HEK293 (cell line): Measurements from ENCODE around the gene ARHGAP1.

Source experiments
- BCL6B ChIP-seq: fragments of 450-650 bp; formaldehyde crosslinking; IDR thresholded peaks from 2 replicates; pipeline ENCODE4 v1.5.1; 2017; ENCODE audit warnings: missing biosample characterization, missing genetic modification characterization
- ELK4 ChIP-seq: IDR thresholded peaks from 2 replicates; pipeline ENCODE4 v1.6.1; 2011; ENCODE audit warnings: mild to moderate bottlenecking, low read depth, low read length, borderline replicate concordance
- KLF17 ChIP-seq: fragments of 450-650 bp; formaldehyde crosslinking; IDR thresholded peaks from 2 replicates; pipeline ENCODE4 v1.5.1; 2016; ENCODE audit warnings: missing biosample characterization, missing genetic modification characterization
- MZF1 ChIP-seq: fragments of 450-650 bp; formaldehyde crosslinking; IDR thresholded peaks from 2 replicates; pipeline ENCODE4 v1.5.1; 2017; ENCODE audit warnings: missing biosample characterization, missing genetic modification characterization, borderline replicate concordance
- OSR2 ChIP-seq: fragments of 450-650 bp; formaldehyde crosslinking; IDR thresholded peaks from 2 replicates; pipeline ENCODE4 v1.5.1; 2016; ENCODE audit warnings: missing biosample characterization, missing genetic modification characterization
- PBX3 ChIP-seq: sonication (generic); formaldehyde crosslinking; IDR thresholded peaks from 2 replicates; pipeline ENCODE4 v1.8.1; 2022; ENCODE audit warnings: mild to moderate bottlenecking, moderate library complexity, missing genetic modification reagents
- TRIM28 ChIP-seq: IDR thresholded peaks from 2 replicates; pipeline ENCODE4 v1.6.1; 2011; ENCODE audit warnings: low read length, control low read depth, borderline replicate concordance
- WT1 ChIP-seq: fragments of 450-650 bp; formaldehyde crosslinking; IDR thresholded peaks from 2 replicates; pipeline ENCODE4 v1.5.1; 2016; ENCODE audit warnings: missing biosample characterization, missing genetic modification characterization
- ZBTB17 ChIP-seq: fragments of 450-650 bp; formaldehyde crosslinking; IDR thresholded peaks from 2 replicates; pipeline ENCODE4 v1.5.1; 2016; ENCODE audit warnings: missing biosample characterization, missing genetic modification characterization
- ZBTB6 ChIP-seq: fragments of 450-650 bp; formaldehyde crosslinking; IDR thresholded peaks from 2 replicates; pipeline ENCODE4 v1.5.1; 2017; ENCODE audit warnings: missing biosample characterization, missing genetic modification characterization
- ZEB2 ChIP-seq: fragments of 450-650 bp; formaldehyde crosslinking; IDR thresholded peaks from 2 replicates; pipeline ENCODE4 v1.5.1; 2016; ENCODE audit warnings: missing biosample characterization, missing genetic modification characterization
- ZIC2 ChIP-seq: fragments of 450-650 bp; formaldehyde crosslinking; IDR thresholded peaks from 2 replicates; pipeline ENCODE4 v1.5.1; 2016; ENCODE audit warnings: missing biosample characterization, missing genetic modification characterization
- ZNF19 ChIP-seq: fragments of 450-650 bp; formaldehyde crosslinking; IDR thresholded peaks from 2 replicates; pipeline ENCODE4; 2016; ENCODE audit warnings: missing biosample characterization, missing genetic modification characterization, low read depth
- ZNF223 ChIP-seq: fragments of 450-650 bp; formaldehyde crosslinking; IDR thresholded peaks from 2 replicates; pipeline ENCODE4 v1.5.1; 2016; ENCODE audit warnings: missing biosample characterization, missing genetic modification characterization
- ZNF324 ChIP-seq: fragments of 450-650 bp; formaldehyde crosslinking; IDR thresholded peaks from 2 replicates; pipeline ENCODE4 v1.5.1; 2016; ENCODE audit warnings: missing biosample characterization, missing genetic modification characterization
- ZNF501 ChIP-seq: fragments of 450-650 bp; formaldehyde crosslinking; IDR thresholded peaks from 2 replicates; pipeline ENCODE4 v1.5.1; 2016; ENCODE audit warnings: missing biosample characterization, missing genetic modification characterization
- ZNF514 ChIP-seq: fragments of 450-650 bp; formaldehyde crosslinking; IDR thresholded peaks from 2 replicates; pipeline ENCODE4 v1.5.1; 2016; ENCODE audit warnings: missing biosample characterization, missing genetic modification characterization
- ZNF548 ChIP-seq: fragments of 450-650 bp; formaldehyde crosslinking; IDR thresholded peaks from 2 replicates; pipeline ENCODE4 v1.5.1; 2016; ENCODE audit warnings: missing biosample characterization, missing genetic modification characterization
- ZNF670 ChIP-seq: fragments of 450-650 bp; formaldehyde crosslinking; IDR thresholded peaks from 2 replicates; pipeline ENCODE4 v1.5.1; 2016; ENCODE audit warnings: missing biosample characterization, missing genetic modification characterization, low read depth
- ZNF768 ChIP-seq: fragments of 450-650 bp; formaldehyde crosslinking; IDR thresholded peaks from 2 replicates; pipeline ENCODE4 v1.5.1; 2018; ENCODE audit warnings: missing biosample characterization, mild to moderate bottlenecking, missing genetic modification characterization
- TF ChIP-seq, protein P1 (sequence below): fragments of 450-650 bp; formaldehyde crosslinking; conservative IDR thresholded peaks from 2 replicates; pipeline ENCODE4 v1.5.1; 2016; ENCODE audit warnings: low read depth, missing biosample characterization, missing genetic modification characterization
- TF ChIP-seq, protein P2 (sequence below): fragments of 450-650 bp; formaldehyde crosslinking; IDR thresholded peaks from 2 replicates; pipeline ENCODE4 v1.5.1; 2016; ENCODE audit warnings: missing biosample characterization, missing genetic modification characterization
- TF ChIP-seq, protein P3 (sequence below): fragments of 450-650 bp; formaldehyde crosslinking; IDR thresholded peaks from 2 replicates; pipeline ENCODE4 v1.5.1; 2016; ENCODE audit warnings: missing biosample characterization, missing genetic modification characterization

The ARHGAP1 gene

GRCh38 chr11:46700241-46701077, at the start of gene ARHGAP1, which contains the start of gene ZNF408 (continued):
- TF ChIP-seq WT1, result no peak
- TF ChIP-seq ZNF670, result no peak
- TF ChIP-seq PBX3 (CRISPR knock-in tag), result peak; percentile 10; the same call in 1 of the 2 replicates
- no peak for TF ChIP-seq ZNF223 (tag by site-specific recombination)
- no peak for TF ChIP-seq ZBTB6 (tag by site-specific recombination)
- peak; percentile 97 for TF ChIP-seq TRIM28
- peak; percentile 70; the same call in 1 of the 2 replicates for TF ChIP-seq ZEB2 (tag by site-specific recombination)
- TF ChIP-seq KLF17 (tag by site-specific recombination), result peak; percentile 98
- TF ChIP-seq, protein P1, sequence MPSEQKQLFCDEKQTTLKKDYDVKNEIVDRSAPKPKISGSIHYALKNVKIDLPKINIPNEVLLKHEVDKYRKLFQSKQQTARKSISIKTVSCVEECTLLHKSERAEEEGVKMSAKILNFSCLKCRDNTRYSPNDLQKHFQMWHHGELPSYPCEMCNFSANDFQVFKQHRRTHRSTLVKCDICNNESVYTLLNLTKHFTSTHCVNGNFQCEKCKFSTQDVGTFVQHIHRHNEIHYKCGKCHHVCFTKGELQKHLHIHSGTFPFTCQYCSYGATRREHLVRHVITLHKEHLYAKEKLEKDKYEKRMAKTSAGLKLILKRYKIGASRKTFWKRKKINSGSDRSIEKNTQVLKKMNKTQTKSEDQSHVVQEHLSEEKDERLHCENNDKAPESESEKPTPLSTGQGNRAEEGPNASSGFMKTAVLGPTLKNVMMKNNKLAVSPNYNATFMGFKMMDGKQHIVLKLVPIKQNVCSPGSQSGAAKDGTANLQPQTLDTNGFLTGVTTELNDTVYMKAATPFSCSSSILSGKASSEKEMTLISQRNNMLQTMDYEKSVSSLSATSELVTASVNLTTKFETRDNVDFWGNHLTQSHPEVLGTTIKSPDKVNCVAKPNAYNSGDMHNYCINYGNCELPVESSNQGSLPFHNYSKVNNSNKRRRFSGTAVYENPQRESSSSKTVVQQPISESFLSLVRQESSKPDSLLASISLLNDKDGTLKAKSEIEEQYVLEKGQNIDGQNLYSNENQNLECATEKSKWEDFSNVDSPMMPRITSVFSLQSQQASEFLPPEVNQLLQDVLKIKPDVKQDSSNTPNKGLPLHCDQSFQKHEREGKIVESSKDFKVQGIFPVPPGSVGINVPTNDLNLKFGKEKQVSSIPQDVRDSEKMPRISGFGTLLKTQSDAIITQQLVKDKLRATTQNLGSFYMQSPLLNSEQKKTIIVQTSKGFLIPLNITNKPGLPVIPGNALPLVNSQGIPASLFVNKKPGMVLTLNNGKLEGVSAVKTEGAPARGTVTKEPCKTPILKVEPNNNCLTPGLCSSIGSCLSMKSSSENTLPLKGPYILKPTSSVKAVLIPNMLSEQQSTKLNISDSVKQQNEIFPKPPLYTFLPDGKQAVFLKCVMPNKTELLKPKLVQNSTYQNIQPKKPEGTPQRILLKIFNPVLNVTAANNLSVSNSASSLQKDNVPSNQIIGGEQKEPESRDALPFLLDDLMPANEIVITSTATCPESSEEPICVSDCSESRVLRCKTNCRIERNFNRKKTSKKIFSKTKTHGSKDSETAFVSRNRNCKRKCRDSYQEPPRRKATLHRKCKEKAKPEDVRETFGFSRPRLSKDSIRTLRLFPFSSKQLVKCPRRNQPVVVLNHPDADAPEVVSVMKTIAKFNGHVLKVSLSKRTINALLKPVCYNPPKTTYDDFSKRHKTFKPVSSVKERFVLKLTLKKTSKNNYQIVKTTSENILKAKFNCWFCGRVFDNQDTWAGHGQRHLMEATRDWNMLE (tag by site-specific recombination), result peak; percentile 96
- no peak for TF ChIP-seq ZNF514
- no peak for TF ChIP-seq ZNF19
- no peak for TF ChIP-seq ZNF768 (tag by site-specific recombination)
- TF ChIP-seq ZNF324 (tag by site-specific recombination), result peak; percentile 99
- TF ChIP-seq, protein P2, sequence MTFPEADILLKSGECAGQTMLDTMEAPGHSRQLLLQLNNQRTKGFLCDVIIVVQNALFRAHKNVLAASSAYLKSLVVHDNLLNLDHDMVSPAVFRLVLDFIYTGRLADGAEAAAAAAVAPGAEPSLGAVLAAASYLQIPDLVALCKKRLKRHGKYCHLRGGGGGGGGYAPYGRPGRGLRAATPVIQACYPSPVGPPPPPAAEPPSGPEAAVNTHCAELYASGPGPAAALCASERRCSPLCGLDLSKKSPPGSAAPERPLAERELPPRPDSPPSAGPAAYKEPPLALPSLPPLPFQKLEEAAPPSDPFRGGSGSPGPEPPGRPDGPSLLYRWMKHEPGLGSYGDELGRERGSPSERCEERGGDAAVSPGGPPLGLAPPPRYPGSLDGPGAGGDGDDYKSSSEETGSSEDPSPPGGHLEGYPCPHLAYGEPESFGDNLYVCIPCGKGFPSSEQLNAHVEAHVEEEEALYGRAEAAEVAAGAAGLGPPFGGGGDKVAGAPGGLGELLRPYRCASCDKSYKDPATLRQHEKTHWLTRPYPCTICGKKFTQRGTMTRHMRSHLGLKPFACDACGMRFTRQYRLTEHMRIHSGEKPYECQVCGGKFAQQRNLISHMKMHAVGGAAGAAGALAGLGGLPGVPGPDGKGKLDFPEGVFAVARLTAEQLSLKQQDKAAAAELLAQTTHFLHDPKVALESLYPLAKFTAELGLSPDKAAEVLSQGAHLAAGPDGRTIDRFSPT, result peak; percentile 41; the same call in 1 of the 2 replicates
- 0 out of 2 replicates have a peak, but pooled peaks have one; percentile 13 for TF ChIP-seq OSR2 (tag by site-specific recombination)
- TF ChIP-seq, protein P3, sequence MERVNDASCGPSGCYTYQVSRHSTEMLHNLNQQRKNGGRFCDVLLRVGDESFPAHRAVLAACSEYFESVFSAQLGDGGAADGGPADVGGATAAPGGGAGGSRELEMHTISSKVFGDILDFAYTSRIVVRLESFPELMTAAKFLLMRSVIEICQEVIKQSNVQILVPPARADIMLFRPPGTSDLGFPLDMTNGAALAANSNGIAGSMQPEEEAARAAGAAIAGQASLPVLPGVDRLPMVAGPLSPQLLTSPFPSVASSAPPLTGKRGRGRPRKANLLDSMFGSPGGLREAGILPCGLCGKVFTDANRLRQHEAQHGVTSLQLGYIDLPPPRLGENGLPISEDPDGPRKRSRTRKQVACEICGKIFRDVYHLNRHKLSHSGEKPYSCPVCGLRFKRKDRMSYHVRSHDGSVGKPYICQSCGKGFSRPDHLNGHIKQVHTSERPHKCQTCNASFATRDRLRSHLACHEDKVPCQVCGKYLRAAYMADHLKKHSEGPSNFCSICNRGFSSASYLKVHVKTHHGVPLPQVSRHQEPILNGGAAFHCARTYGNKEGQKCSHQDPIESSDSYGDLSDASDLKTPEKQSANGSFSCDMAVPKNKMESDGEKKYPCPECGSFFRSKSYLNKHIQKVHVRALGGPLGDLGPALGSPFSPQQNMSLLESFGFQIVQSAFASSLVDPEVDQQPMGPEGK, result peak; percentile 89
- peak; percentile 92 for TF ChIP-seq ZBTB17
- 0 out of 2 replicates have a peak, but pooled peaks have one; percentile 14 for TF ChIP-seq ZIC2 (tag by site-specific recombination)
- TF ChIP-seq ZNF548 (tag by site-specific recombination), result no peak
- TF ChIP-seq MZF1 (tag by site-specific recombination), result no peak
- TF ChIP-seq ELK4, result peak; percentile 99
- peak; percentile 97 for TF ChIP-seq ZNF501 (tag by site-specific recombination)
- TF ChIP-seq BCL6B (tag by site-specific recombination), result no peak
